ENCODE data around the gene ALDH1B1. TPM values are rescaled to one million over a fixed set of nuclear protein-coding genes. Genes with fewer than 3 reads are reported as not detected.

The ALDH1B1 gene
- polyA plus RNA-seq, 1 donor, result 101 TPM

DNA sequence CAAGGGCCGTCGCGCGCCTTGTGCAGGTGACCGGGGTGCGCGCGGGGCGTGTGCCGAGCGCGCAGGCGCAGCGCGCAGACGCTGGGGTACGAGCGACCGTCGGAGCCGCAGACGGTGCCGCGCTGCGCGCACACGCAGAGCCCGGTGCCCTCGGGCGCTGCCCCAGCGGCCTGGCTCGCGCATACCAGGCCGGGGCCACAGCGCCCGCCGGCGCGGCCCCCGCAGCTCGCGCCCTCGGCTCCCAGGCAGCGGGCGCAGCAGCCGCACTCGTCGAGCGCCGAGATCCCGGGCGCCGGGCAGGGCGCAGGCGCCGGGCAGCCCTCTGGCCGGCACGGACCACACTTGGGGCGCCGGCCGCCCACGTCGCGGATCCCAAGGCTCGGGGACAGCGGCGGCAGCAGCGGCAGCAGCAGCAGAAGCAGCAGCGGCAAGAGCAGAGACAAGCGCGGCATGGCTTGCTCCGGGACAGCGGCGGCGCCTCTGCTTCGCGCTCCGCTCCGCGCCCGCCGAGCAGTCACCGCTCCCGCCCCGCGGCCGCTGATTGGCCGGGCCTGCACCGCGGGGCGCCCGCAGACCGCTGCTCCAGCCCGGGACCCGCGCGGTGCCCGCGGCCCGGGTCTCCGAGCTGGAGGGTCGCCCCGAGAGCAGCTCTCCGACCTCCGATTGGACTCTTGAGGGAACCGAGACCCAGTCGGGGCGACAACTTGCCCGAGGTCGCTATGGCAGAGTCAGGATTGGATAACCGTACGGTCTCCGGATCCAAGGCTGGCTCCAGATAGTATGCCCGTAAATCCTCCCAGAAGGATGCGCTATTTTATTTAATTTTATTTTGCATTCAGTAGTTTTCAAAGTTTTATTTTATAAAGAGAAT is 31.7 kb downstream of the ALDH1B1 start, which contains the start of gene IGFBPL1:
Gene IGFBPL1, minus strand, starts transcription at position 482 of the 871 bp plus-strand sequence. Its CDS starts 30 bp downstream, at position 452.
- peak; percentile 40 to 70 for DNase-seq
- peaks cover 8% of the 10 kb centered on the region for H3K4me1 ChIP-seq (ENCODE audit: control insufficient read depth, insufficient read depth, low read length)
- no peaks in the 10 kb centered on the region for H3K36me3 ChIP-seq (ENCODE audit: control insufficient read depth, insufficient read depth, low read length)
- peak within 1 kb of the TSS; percentile 15 for H3K4me3 ChIP-seq (ENCODE audit: low read length)
- H3K27ac ChIP-seq (ENCODE audit: low read length), result no peak within 1 kb of the TSS
- H3K9me3 ChIP-seq (ENCODE audit: control insufficient read depth, low read depth, low read length), result no peaks in the 10 kb centered on the region
- H3K27me3 ChIP-seq (ENCODE audit: control insufficient read depth, insufficient read depth, low read length), result peaks cover 42% of the 10 kb centered on the region
- WGBS (ENCODE audit: insufficient coverage, low lambda C conversion rate), result 20% methylated on average over 1 of the region's 115 CpGs

DNA sequence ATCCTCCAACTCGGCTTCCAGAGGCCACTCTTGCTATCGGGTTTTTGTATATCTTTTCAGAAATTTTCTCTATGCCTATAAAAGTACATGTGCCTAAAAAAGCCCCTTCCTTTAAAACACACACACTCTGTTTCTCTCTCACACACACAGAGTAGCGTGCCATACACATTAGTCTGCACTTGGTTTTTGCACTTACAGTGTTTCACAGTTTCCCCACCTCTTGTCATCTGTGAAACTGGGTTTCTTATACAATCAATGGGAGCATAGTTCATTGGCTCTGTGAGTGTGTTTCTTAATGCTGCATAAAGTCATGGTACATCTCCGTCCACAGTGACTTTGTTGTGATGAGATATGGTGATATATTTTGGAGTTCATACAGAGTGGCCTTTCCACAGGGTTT is 32.4 kb downstream of the ALDH1B1 start:
- WGBS (ENCODE audit: insufficient coverage, low lambda C conversion rate), result no CpG with 5 or more reads among the region's 4 CpGs
- Histone ChIP-seq H3K9me3 (ENCODE audit: control insufficient read depth, low read depth, low read length) (no peaks in the 10 kb centered on the region), H3K4me1 (ENCODE audit: control insufficient read depth, insufficient read depth, low read length) (peaks cover 8% of the 10 kb centered on the region), H3K36me3 (ENCODE audit: control insufficient read depth, insufficient read depth, low read length) (no peaks in the 10 kb centered on the region), H3K27ac (ENCODE audit: low read length) (no peak overlapping the region), H3K27me3 (ENCODE audit: control insufficient read depth, insufficient read depth, low read length) (peaks cover 42% of the 10 kb centered on the region), H3K4me3 (ENCODE audit: low read length) (no peak overlapping the region)
- no peak for DNase-seq

DNA sequence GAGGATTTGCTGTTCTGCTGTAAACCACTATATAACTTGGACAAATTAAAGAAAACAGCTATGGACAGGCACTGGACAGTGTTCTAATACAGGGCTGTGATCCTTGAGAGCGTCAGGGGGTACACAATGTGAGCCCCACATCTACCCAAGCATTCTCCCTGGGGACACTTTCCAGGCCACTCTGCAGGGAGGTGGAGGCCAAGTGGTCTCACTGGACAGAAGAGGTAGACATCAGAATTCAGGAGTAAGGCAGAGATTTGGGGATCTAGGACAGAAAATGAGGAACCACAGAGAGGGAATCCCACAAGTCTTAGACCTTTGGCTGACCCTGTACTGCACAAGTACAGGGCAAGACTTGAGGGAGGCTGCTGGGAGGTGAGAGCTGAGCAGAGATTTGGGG is 35.6 kb downstream of the ALDH1B1 start:
- peaks cover 25% of the 10 kb centered on the region for H3K27me3 ChIP-seq (ENCODE audit: control insufficient read depth, insufficient read depth, low read length)
- H3K9me3 ChIP-seq (ENCODE audit: control insufficient read depth, low read depth, low read length), result no peaks in the 10 kb centered on the region
- no peak for DNase-seq
- no peaks in the 10 kb centered on the region for H3K36me3 ChIP-seq (ENCODE audit: control insufficient read depth, insufficient read depth, low read length)
- H3K27ac ChIP-seq (ENCODE audit: low read length), result no peak overlapping the region
- peaks cover 9% of the 10 kb centered on the region for H3K4me1 ChIP-seq (ENCODE audit: control insufficient read depth, insufficient read depth, low read length)
- no CpG with 5 or more reads among the region's 1 CpG for WGBS (ENCODE audit: insufficient coverage, low lambda C conversion rate)
- no peak overlapping the region for H3K4me3 ChIP-seq (ENCODE audit: low read length)

DNA sequence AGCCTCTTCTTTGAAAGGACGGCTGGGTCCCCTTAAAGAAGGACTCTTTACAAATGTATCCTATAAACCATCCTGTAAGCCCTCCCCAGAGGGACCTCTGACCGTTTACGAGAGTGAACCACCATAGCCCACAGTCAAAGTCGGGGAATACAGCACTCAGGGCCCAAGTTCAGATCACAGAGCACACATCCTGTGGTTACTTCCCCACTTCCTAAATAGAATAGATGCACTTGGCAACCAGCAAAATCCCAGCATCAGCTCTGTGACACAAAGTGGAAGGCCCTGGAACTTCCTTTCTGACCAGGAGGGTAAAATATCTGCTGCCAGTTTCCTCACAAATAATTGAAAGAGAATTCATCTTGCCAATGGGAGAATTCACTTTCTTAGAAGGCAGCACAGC is 38.6 kb downstream of the ALDH1B1 start:
- no CpG with 5 or more reads among the region's 4 CpGs for WGBS (ENCODE audit: insufficient coverage, low lambda C conversion rate)
- H3K9me3 ChIP-seq (ENCODE audit: control insufficient read depth, low read depth, low read length), result no peaks in the 10 kb centered on the region

DNA sequence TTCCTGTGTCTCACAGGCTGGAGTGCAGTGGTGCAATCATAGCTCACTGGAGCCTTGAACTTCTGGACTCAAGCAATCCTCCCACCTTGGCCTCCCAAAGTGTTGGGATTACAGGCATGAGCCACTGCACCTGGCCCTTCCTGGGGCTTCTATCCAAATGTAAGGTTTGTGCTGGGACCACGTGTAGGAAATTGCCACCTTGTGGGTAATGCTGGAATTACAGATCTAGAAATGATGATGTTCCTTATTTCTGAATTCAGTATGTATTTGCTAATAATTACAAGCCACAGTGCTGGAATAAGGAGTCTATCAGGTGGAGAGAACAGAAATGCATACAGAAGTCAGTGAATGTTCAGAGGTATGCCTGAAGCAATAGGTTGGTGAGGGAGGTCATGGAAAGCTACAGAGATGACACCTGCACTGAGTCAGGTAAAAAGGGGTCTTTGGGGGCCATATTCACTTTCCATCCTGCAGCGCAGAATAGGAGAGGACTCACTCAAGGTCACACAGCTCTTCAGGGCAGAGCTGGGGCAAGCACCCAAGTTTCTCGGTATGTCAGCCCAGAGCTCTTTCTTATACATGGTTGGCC is 40.5 kb downstream of the ALDH1B1 start:
- WGBS (ENCODE audit: insufficient coverage, low lambda C conversion rate), result no CpG with 5 or more reads among the region's 3 CpGs
- Histone ChIP-seq H3K4me3 (ENCODE audit: low read length) (no peak overlapping the region), H3K36me3 (ENCODE audit: control insufficient read depth, insufficient read depth, low read length) (no peaks in the 10 kb centered on the region), H3K9me3 (ENCODE audit: control insufficient read depth, low read depth, low read length) (no peaks in the 10 kb centered on the region), H3K27me3 (ENCODE audit: control insufficient read depth, insufficient read depth, low read length) (no peaks in the 10 kb centered on the region), H3K4me1 (ENCODE audit: control insufficient read depth, insufficient read depth, low read length) (peaks cover 39% of the 10 kb centered on the region), H3K27ac (ENCODE audit: low read length) (peak overlapping the region; percentile 85)
- peak in 1 of 2 donors; percentile 46 for DNase-seq

More for the DNA sequence above, 38.6 kb downstream of the ALDH1B1 start:
- DNase-seq, result no peak
- peaks cover 2% of the 10 kb centered on the region for H3K27me3 ChIP-seq (ENCODE audit: control insufficient read depth, insufficient read depth, low read length)
- no peak overlapping the region for H3K27ac ChIP-seq (ENCODE audit: low read length)
- H3K4me3 ChIP-seq (ENCODE audit: low read length), result no peak overlapping the region
- H3K4me1 ChIP-seq (ENCODE audit: control insufficient read depth, insufficient read depth, low read length), result peaks cover 26% of the 10 kb centered on the region
- H3K36me3 ChIP-seq (ENCODE audit: control insufficient read depth, insufficient read depth, low read length), result no peaks in the 10 kb centered on the region

DNA sequence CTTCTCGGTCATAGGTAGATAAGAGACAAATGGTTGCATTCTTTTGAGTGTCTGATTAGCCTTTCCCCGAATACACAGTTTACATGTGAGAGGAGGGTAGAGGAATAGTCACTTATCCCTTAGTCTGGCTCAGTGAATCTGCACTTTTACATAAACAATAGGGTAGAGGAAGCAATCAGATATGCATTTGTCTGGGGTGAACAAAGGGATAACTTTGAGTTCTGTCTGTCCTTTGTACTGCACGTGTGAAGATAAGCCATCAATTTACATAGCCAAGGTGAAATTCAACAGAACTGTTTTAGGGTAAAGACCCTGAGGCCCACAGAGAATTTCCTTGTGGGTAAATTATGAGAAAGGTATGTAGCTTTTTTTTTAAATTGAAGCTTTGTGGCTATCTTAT is 41.9 kb downstream of the ALDH1B1 start:
- Histone ChIP-seq H3K4me1 (ENCODE audit: control insufficient read depth, insufficient read depth, low read length) (peaks cover 42% of the 10 kb centered on the region), H3K27me3 (ENCODE audit: control insufficient read depth, insufficient read depth, low read length) (no peaks in the 10 kb centered on the region), H3K27ac (ENCODE audit: low read length) (peak overlapping the region; percentile 85), H3K9me3 (ENCODE audit: control insufficient read depth, low read depth, low read length) (no peaks in the 10 kb centered on the region), H3K4me3 (ENCODE audit: low read length) (no peak overlapping the region), H3K36me3 (ENCODE audit: control insufficient read depth, insufficient read depth, low read length) (no peaks in the 10 kb centered on the region)
- DNase-seq, result no peak
- WGBS (ENCODE audit: insufficient coverage, low lambda C conversion rate), result 17% methylated on average over 1 of the region's 3 CpGs

DNA sequence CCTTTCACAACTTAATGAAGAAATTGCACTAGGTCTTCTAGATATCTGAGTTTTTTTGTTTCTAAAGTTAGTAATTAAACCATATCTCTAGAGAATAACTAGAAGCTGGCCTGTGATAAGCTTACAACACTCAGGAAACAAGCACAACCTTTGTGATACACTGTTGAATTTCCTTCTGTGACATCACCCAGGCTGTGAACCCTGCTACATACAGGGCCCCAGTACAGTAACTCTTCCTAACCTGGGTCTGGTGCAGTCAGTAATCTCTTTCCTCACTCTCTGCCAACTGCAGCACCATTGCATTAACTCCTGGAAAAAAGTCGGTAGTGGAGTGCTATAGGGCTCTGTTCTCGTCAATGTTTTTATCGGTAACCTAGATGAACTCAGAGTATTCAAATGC is 42.4 kb downstream of the ALDH1B1 start:
- Histone ChIP-seq H3K36me3 (ENCODE audit: control insufficient read depth, insufficient read depth, low read length) (no peaks in the 10 kb centered on the region), H3K4me3 (ENCODE audit: low read length) (no peak overlapping the region), H3K4me1 (ENCODE audit: control insufficient read depth, insufficient read depth, low read length) (peaks cover 42% of the 10 kb centered on the region), H3K9me3 (ENCODE audit: control insufficient read depth, low read depth, low read length) (no peaks in the 10 kb centered on the region), H3K27me3 (ENCODE audit: control insufficient read depth, insufficient read depth, low read length) (no peaks in the 10 kb centered on the region), H3K27ac (ENCODE audit: low read length) (peak overlapping the region; percentile 85)
- peak; percentile 87 to 93 for DNase-seq
- 43% methylated on average over 1 of the region's 3 CpGs for WGBS (ENCODE audit: insufficient coverage, low lambda C conversion rate)

DNA sequence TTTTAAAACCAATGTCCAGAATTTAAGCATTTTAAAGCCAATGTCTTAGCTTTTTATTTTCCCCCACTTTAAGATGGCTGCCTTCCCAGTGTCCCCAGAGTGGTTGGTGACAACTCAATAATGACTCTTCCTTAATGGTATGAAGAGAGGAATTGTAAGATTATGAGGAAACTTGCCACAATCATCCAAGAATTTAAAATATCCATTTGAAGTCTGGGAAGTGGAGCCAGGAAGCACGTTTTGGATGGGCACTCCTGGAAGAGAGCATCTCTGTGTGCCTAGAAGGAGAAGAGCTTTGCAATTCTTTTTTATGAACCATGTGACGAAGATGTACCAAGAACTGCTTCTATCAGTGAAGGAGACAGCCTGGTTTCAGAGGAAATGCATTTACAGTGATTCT is 43.0 kb downstream of the ALDH1B1 start:
- no peak for DNase-seq
- peak overlapping the region; percentile 85 for H3K27ac ChIP-seq (ENCODE audit: low read length)
- 100% methylated on average over 1 of the region's 2 CpGs for WGBS (ENCODE audit: insufficient coverage, low lambda C conversion rate)

DNA sequence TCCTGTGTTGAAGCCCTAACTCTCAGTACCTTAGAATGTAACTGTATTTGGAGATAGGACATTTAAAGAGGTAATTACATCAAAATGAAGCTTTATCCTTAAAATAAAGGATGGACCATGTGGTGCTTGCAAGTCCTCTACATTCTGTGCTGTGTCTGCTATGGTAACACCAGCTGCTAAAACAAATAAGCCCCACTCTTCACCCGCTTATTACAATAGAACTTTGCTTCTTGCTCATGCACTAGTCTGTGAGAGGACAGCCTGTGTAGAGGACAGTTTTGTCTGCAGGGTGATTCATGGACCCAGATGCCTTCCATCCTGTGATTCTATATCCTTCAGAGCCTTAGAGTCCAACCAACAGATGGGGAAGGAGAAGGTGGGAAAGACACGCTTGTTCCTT is 44.2 kb downstream of the ALDH1B1 start:
- H3K4me1 ChIP-seq (ENCODE audit: control insufficient read depth, insufficient read depth, low read length), result peaks cover 42% of the 10 kb centered on the region
- no peaks in the 10 kb centered on the region for H3K36me3 ChIP-seq (ENCODE audit: control insufficient read depth, insufficient read depth, low read length)
- H3K4me3 ChIP-seq (ENCODE audit: low read length), result no peak overlapping the region
- H3K27ac ChIP-seq (ENCODE audit: low read length), result peak overlapping the region; percentile 88
- no CpG with 5 or more reads among the region's 2 CpGs for WGBS (ENCODE audit: insufficient coverage, low lambda C conversion rate)
- no peaks in the 10 kb centered on the region for H3K27me3 ChIP-seq (ENCODE audit: control insufficient read depth, insufficient read depth, low read length)
- H3K9me3 ChIP-seq (ENCODE audit: control insufficient read depth, low read depth, low read length), result no peaks in the 10 kb centered on the region
- DNase-seq, result no peak

More for the DNA sequence above, 43.0 kb downstream of the ALDH1B1 start:
- Histone ChIP-seq H3K36me3 (ENCODE audit: control insufficient read depth, insufficient read depth, low read length) (no peaks in the 10 kb centered on the region), H3K4me1 (ENCODE audit: control insufficient read depth, insufficient read depth, low read length) (peaks cover 42% of the 10 kb centered on the region), H3K4me3 (ENCODE audit: low read length) (no peak overlapping the region), H3K9me3 (ENCODE audit: control insufficient read depth, low read depth, low read length) (no peaks in the 10 kb centered on the region), H3K27me3 (ENCODE audit: control insufficient read depth, insufficient read depth, low read length) (no peaks in the 10 kb centered on the region)

DNA sequence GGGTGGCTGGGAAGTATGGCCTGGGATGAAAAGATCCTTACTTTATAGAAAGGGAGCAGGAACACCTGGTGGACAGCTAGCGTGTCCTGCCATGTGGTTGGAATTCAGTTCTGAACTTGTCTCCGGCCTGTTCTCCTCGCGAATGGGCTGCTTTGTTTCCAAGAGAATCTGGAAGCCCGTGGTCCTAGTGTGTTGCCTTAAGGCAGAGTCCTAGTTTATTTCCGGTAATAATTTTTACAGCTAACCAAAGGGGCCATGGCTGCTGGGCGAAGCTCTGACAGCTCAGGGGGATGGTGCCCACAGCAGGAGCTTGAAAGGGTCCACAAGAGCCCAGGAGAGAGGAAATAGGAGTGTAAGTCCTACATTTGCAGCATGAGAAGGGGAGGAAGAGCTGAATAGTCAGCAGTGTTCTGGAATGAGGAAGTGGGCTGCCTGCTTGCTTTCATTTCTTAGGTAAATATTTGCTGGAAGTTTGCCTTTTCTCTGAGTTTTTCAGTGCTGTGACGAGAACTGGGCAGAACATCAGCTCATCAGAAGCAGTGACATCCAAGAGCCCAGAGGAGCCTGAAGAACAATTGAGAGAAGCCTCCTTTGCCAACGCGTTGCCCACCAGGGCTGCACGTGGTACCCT is 44.8 kb downstream of the ALDH1B1 start:
- Histone ChIP-seq H3K4me3 (ENCODE audit: low read length) (peak overlapping the region; percentile 41), H3K36me3 (ENCODE audit: control insufficient read depth, insufficient read depth, low read length) (no peaks in the 10 kb centered on the region), H3K9me3 (ENCODE audit: control insufficient read depth, low read depth, low read length) (no peaks in the 10 kb centered on the region), H3K4me1 (ENCODE audit: control insufficient read depth, insufficient read depth, low read length) (peaks cover 42% of the 10 kb centered on the region), H3K27me3 (ENCODE audit: control insufficient read depth, insufficient read depth, low read length) (no peaks in the 10 kb centered on the region), H3K27ac (ENCODE audit: low read length) (peak overlapping the region; percentile 88)
- DNase-seq, result peak; percentile 45 to 79
- WGBS (ENCODE audit: insufficient coverage, low lambda C conversion rate), result no CpG with 5 or more reads among the region's 11 CpGs
